Esophagus muscularis mucosa (tissue), 3 donors: ENCODE data around the gene WIF1.

Source experiments
- CTCF ChIP-seq, 3 experiments: fragments of 200-600 bp in 2 of 3; fragments of 450-650 bp in 1 of 3; sonication (generic) in 2 of 3; IDR thresholded peaks; one replicate each; pipeline ENCODE4 v1.5.1; 2017 to 2019; ENCODE audit warnings: antibody characterized with exemption in 3 of 3, mild to moderate bottlenecking in 2 of 3, moderate library complexity in 1 of 3
- POLR2A ChIP-seq: fragments of 450-650 bp; IDR thresholded peaks from one replicate; pipeline ENCODE4 v1.6.1; 2017; ENCODE audit warnings: antibody characterized with exemption, moderate library complexity, mild to moderate bottlenecking, low read depth
- POLR2AphosphoS5 ChIP-seq, 2 donors: sonication (generic); formaldehyde crosslinking; IDR thresholded peaks; one replicate each; pipeline ENCODE4 v1.6.1; 2017; ENCODE audit warnings: antibody characterized with exemption in 2 of 2

DNA sequence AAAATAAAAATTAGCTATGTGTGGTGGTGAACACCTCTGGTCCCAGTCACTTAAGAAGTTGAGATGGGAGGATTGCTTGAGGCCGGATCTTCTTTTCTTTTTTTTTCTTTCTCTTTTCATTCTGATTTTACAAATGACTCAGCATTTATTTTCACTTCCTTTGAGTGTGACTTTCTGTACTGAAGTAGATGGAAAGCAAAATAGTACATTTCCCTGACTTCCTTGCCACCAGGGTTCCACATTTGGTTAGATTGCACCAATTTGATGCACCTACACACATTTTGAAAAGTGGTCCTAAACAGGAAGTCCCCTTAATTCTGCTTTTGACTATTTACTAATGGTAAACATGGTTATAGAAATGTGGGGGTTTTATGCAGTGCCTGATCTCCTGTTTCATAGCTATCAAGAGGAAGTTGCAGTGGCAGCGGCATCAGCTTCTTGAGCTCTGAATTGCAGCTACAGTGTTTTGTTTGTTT is 35.3 kb upstream of the WIF1 start:
- TF ChIP-seq CTCF (IDR thresholded peaks at IDR 0.05) (no peak), POLR2A (no peak), POLR2AphosphoS5 (IDR thresholded peaks at IDR 0.05) (no peak)
